Stomach (tissue), 9 donors: ENCODE measurements around the gene NT5C. TPM values are rescaled to one million over a fixed set of nuclear protein-coding genes. Genes with fewer than 3 reads are reported as not detected.
A peak's percentile ranks its signal among the peaks of the same experiment; 100 is the strongest.

Source experiments
- DNase-seq, 2 donors: peaks; one replicate each; pipeline versions ENCODE4 v3.0.0 to v3.0.0-alpha.2; 2013 to 2019
- H3K27ac ChIP-seq, 5 donors: fragments of 200-600 bp in 4 of 5; sonication (generic) in 4 of 5; one replicate each; pipeline ENCODE4 v1.5.1; 2013 to 2019; ENCODE audit warnings: mild to moderate bottlenecking in 1 of 5, moderate library complexity in 1 of 5
- H3K27me3 ChIP-seq, 3 donors: fragments of 200-600 bp; sonication (generic); one replicate each; pipeline ENCODE4 v1.5.1; 2017 to 2019; ENCODE audit warnings: mixed run types in 1 of 3
- H3K36me3 ChIP-seq, 4 donors: fragments of 200-600 bp; sonication (generic); 1 replicate in 3 of 4; 2 replicates in 1 of 4; pipeline ENCODE4 v1.5.1; 2016 to 2019
- H3K4me1 ChIP-seq, 4 donors: fragments of 200-600 bp; sonication (generic); one replicate each; pipeline ENCODE4 v1.5.1; 2016 to 2019
- H3K4me3 ChIP-seq, 4 donors: fragments of 200-600 bp; sonication (generic) in 3 of 4; one replicate each; pipeline ENCODE4 v1.5.1; 2016 to 2019; ENCODE audit warnings: mild to moderate bottlenecking in 1 of 4
- H3K9me3 ChIP-seq, 4 donors: fragments of 200-600 bp; sonication (generic); one replicate each; pipeline ENCODE4 v1.5.1; 2016 to 2019
- EP300 ChIP-seq: sonication (generic); formaldehyde crosslinking; IDR thresholded peaks from one replicate; pipeline ENCODE4 v1.6.1; 2017; ENCODE audit warnings: antibody characterized with exemption
- POLR2A ChIP-seq, 4 donors: fragments of 450-650 bp; IDR thresholded peaks; one replicate each; pipeline ENCODE4 v1.6.1; 2016; ENCODE audit warnings: antibody characterized with exemption in 4 of 4, control low read depth in 2 of 4, mild to moderate bottlenecking in 1 of 4, moderate library complexity in 1 of 4
- POLR2AphosphoS5 ChIP-seq, 3 donors: sonication (generic); formaldehyde crosslinking; IDR thresholded peaks; one replicate each; pipeline ENCODE4 v1.6.1; 2016; ENCODE audit warnings: antibody characterized with exemption in 3 of 3
- WGBS, 5 donors: extraction: QIAGEN DNeasy Blood & Tissue Kit in 3 of 5; methylation state at CpG; one replicate each; pipeline versions ENCODE4 v1.1.5 to v1.1.7; 2013 to 2018; 5-methylcytosine and 5-hydroxymethylcytosine counted together
- intact Hi-C: fragments of 100-400 bp; cut with DNase I; formaldehyde crosslinking; loops from one replicate; pipeline ENCODE4 v1.15.1; 2023; ENCODE audit warnings: low total_unique reads
- polyA plus RNA-seq, 3 donors: library from polyadenylated mRNA; stranded (reverse); fragments of 200-250 nt; gene quantifications; one replicate each; pipeline ENCODE4 v1.2.3, GENCODE V29; 2013
- total RNA-seq, 5 donors: library from RNA; depleted of rRNA; stranded (reverse); fragments of >200 nt; gene quantifications; one replicate each; pipeline versions ENCODE4 v1.1.0 to v1.2.3, GENCODE V29; 2014 to 2016
- TF ChIP-seq, protein P1 (sequence below), 7 experiments: fragments of 450-650 bp in 4 of 7; fragments of 200-600 bp in 3 of 7; sonication (generic) in 3 of 7; IDR thresholded peaks; one replicate each; pipeline ENCODE4 v1.5.1; 2016 to 2019; ENCODE audit warnings: antibody characterized with exemption in 7 of 7, control low read depth in 2 of 7, mild to moderate bottlenecking in 1 of 7
- donor health status: healthy with polysubstance abuse.
- donor health status: Bipolar disorder and iron deficiency.
- donor health status: healthy.

Gene NT5C
- total and polyA plus RNA-seq, 8 donors = 24.1 to 472 (median 119) TPM

DNA sequence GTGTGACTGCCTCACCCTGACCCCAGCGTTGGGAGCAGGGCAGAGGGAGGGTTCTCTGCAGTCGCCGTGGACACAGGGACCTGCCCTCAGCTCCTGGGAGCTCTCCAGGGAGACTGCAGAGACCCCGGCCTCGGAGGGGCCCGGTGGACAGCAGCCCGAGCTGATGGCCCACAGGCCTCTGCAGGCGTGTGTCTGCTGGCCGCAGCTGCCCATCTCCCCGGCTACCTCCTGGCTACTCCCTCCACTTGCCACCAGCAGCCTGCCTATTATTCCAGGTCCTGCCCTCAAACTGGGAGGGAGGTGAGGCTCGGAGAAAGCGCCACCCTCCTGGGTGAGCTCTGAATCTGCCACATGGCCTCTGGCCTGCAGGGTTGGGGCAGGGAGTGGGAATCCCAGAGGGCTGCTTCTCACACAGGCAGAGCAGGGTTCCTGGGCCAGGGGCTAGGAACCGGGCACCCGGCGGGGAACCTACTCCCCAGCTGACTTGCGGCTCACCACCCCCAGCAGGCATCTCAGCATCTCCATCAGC is 36.6 kb downstream of the NT5C start:
- 34 to 71% (median 46%) methylated on average over 13 to 16 of the region's 16 CpGs for whole genome bisulfite sequencing, 5 donors
- H3K4me1 ChIP-seq = peaks cover 33 to 76% (median 65%) of the 10 kb centered on the region in 4 donors
- peak; percentile 37 to 47 for DNase-seq
- no peaks in the 10 kb centered on the region for H3K9me3 ChIP-seq
- TF ChIP-seq POLR2AphosphoS5 (IDR thresholded peaks at IDR 0.05) = peak in 1 of 3 donors; percentile 12
- no peak for TF ChIP-seq EP300
- H3K27ac ChIP-seq = peak overlapping the region; percentile 20 to 92 (median 86)
- intact Hi-C loops = no loop called here
- peaks cover 15 to 25% (median 22%) of the 10 kb centered on the region in 4 donors for H3K36me3 ChIP-seq
- H3K27me3 ChIP-seq = no peaks in the 10 kb centered on the region
- H3K4me3 ChIP-seq = peak overlapping the region in 1 of 4 donors; percentile 1

GRCh38 chr17:75093548-75094158 is 37.9 kb downstream of the NT5C start:
- peak overlapping the region; percentile 60 to 92 (median 86) for H3K27ac ChIP-seq
- H3K9me3 ChIP-seq = no peaks in the 10 kb centered on the region
- 63 to 77% (median 64%) methylated on average over 15 to 18 of the region's 18 CpGs for WGBS, 5 donors
- intact Hi-C loops = no loop called here
- DNase-seq = peak; percentile 33 to 59
- TF ChIP-seq EP300 (no peak), POLR2A (IDR thresholded peaks at IDR 0.05) (no peak), POLR2AphosphoS5 (IDR thresholded peaks at IDR 0.05) (no peak)
- TF ChIP-seq, protein P1, sequence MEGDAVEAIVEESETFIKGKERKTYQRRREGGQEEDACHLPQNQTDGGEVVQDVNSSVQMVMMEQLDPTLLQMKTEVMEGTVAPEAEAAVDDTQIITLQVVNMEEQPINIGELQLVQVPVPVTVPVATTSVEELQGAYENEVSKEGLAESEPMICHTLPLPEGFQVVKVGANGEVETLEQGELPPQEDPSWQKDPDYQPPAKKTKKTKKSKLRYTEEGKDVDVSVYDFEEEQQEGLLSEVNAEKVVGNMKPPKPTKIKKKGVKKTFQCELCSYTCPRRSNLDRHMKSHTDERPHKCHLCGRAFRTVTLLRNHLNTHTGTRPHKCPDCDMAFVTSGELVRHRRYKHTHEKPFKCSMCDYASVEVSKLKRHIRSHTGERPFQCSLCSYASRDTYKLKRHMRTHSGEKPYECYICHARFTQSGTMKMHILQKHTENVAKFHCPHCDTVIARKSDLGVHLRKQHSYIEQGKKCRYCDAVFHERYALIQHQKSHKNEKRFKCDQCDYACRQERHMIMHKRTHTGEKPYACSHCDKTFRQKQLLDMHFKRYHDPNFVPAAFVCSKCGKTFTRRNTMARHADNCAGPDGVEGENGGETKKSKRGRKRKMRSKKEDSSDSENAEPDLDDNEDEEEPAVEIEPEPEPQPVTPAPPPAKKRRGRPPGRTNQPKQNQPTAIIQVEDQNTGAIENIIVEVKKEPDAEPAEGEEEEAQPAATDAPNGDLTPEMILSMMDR (IDR thresholded peaks at IDR 0.05) = no peak
- no peak overlapping the region for H3K4me3 ChIP-seq
- peaks cover 38 to 89% (median 75%) of the 10 kb centered on the region in 4 donors for H3K4me1 ChIP-seq
- no peaks in the 10 kb centered on the region for H3K27me3 ChIP-seq
- H3K36me3 ChIP-seq = peaks cover 7 to 12% (median 10%) of the 10 kb centered on the region in 4 donors

- peak; percentile 61 to 91 for DNase-seq
- WGBS, 5 donors = 32 to 66% (median 44%) methylated on average over 9 to 10 of the region's 10 CpGs
- Histone ChIP-seq H3K9me3 (no peaks in the 10 kb centered on the region), H3K27ac (peak overlapping the region; percentile 69 to 92 (median 86)), H3K36me3 (no peaks in the 10 kb centered on the region), H3K4me1 (peaks cover 50 to 100% (median 90%) of the 10 kb centered on the region in 4 donors), H3K27me3 (no peaks in the 10 kb centered on the region), H3K4me3 (no peak overlapping the region)
- peak in 1 of 3 donors; percentile 24 for TF ChIP-seq POLR2AphosphoS5 (IDR thresholded peaks at IDR 0.05)
- no peak for TF ChIP-seq POLR2A (IDR thresholded peaks at IDR 0.05)
- TF ChIP-seq, protein P1 (IDR thresholded peaks at IDR 0.05) = no peak
- TF ChIP-seq EP300 = no peak
- intact Hi-C loops = no loop called here
Observed at GRCh38 chr17:75091855-75092327, 39.7 kb downstream of the NT5C start.

DNA sequence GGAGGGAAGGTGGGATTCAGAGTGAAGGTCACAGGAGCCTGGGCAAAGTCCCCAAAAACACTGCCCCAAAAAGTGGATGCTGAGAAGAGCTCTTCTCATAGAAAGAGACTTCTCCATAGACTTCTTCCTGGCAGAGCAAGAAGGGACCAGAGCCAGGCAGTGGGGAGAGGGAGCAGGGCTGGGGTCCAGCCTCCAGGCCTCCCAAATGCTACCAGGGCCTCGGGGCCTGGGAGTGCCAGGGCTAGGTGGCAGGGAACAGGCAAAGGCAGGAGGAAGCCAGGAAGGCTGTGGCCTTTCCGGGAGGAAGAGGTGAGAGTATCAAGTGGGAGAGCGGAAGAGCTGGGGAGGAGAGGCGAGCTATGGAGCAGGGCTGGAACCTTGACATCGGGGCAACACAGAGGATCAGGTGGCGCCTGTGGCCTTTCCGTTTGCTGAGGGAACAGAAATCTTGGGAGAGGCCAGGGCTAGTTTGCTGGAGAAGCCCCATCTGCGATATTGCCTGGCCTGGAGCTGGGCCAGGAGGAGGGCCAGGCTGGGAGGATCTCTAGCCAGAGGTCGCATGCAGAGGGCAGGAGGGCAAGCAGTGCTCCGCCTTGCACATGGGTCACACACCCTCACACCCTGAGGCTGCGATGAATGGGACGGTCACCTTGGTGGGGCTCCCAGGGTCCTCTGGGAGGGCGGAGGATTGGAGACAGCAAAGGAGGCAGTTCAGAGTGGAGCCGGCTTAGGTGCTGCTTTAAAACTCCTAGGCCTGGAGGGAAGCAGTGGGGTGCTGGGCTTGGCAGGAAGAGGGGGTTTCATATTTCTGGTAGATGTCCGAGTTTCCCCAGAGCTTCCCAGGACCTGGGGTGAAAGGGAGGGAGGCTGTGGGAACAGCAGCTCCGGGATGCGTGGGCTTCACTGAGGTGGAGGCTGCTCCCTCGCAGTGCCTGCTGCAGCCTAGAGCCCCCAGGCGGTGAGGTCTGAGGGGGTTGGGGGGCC is 40.4 kb downstream of the NT5C start:
- TF ChIP-seq, protein P1 (IDR thresholded peaks at IDR 0.05) = no peak
- no peak for TF ChIP-seq POLR2A (IDR thresholded peaks at IDR 0.05)
- no peak for TF ChIP-seq EP300
- TF ChIP-seq POLR2AphosphoS5 (IDR thresholded peaks at IDR 0.05) = peak in 1 of 3 donors; percentile 38
- Histone ChIP-seq H3K9me3 (no peaks in the 10 kb centered on the region), H3K36me3 (no peaks in the 10 kb centered on the region), H3K27ac (peak overlapping the region; percentile 69 to 92 (median 86)), H3K4me3 (peak overlapping the region in 1 of 4 donors; percentile 2), H3K27me3 (no peaks in the 10 kb centered on the region), H3K4me1 (peaks cover 48 to 100% (median 87%) of the 10 kb centered on the region in 4 donors)
- intact Hi-C loops = no loop called here
- 25 to 51% (median 30%) methylated on average over 18 to 19 of the region's 19 CpGs for WGBS, 5 donors
- peak; percentile 57 to 68 for DNase-seq
